H1 (cell line): ENCODE results near the gene ERC1. TPM values are rescaled to one million over a fixed set of nuclear protein-coding genes. Genes with fewer than 3 reads are reported as not detected.

Source experiments
- BCL11A ChIP-seq, 2 experiments: IDR thresholded peaks; one replicate each; pipeline ENCODE4 v1.6.1; 2011; ENCODE audit warnings: low read depth in 2 of 2, low read length in 2 of 2, mild to moderate bottlenecking in 2 of 2
- MAFK ChIP-seq: IDR thresholded peaks from 2 replicates; pipeline ENCODE4 v1.6.1; 2012; ENCODE audit warnings: low read depth, mild to moderate bottlenecking, improper control_type of control experiment, low read length
- TCF12 ChIP-seq: IDR thresholded peaks from 2 replicates; pipeline ENCODE4 v1.6.1; 2011; ENCODE audit warnings: low read depth, mild to moderate bottlenecking, low read length
- TEAD4 ChIP-seq: IDR thresholded peaks from 2 replicates; pipeline ENCODE4 v1.6.1; 2012; ENCODE audit warnings: low read depth, low read length, inconsistent platforms, mixed read lengths
- polyA plus RNA-seq, 7 experiments: library from polyadenylated mRNA; depleted of rRNA in 3 of 7; stranded (reverse) in 5 of 7; unstranded in 2 of 7; fragments of >200 nt in 5 of 7; fragments of 200-250 nt in 2 of 7; gene quantifications; 1 replicate in 5 of 7; 2 replicates in 1 of 7; 4 replicates in 1 of 7; pipeline versions ENCODE4 v1.2.1 to v1.2.3, GENCODE V29; 2011 to 2013; ENCODE audit warnings: missing spikeins in 2 of 7, mixed read lengths in 2 of 7
- total RNA-seq: library from RNA; stranded (reverse); fragmentation: NEBNext Ultra II Directional; extraction: Animal tissue kit (Norgen Biotek cat#: 25700); gene quantifications from 2 replicates; pipeline ENCODE4 v1.2.1, GENCODE V29; 2021
- TF ChIP-seq, protein P1 (sequence below): IDR thresholded peaks from 2 replicates; pipeline ENCODE4 v1.6.1; 2012; ENCODE audit warnings: low read length, inconsistent platforms

The ERC1 gene
- total and polyA plus RNA-seq, 2 of the 8 experiments (the other 6 are each of a cell fraction or from before 2014, with no cell fraction given): 7.8 to 45.7 TPM

GRCh38 chr12:1170411-1170810 is 179.4 kb downstream of the ERC1 start (continued):
- TF ChIP-seq TCF12: no peak
- TF ChIP-seq TEAD4: no peak
- TF ChIP-seq, protein P1, sequence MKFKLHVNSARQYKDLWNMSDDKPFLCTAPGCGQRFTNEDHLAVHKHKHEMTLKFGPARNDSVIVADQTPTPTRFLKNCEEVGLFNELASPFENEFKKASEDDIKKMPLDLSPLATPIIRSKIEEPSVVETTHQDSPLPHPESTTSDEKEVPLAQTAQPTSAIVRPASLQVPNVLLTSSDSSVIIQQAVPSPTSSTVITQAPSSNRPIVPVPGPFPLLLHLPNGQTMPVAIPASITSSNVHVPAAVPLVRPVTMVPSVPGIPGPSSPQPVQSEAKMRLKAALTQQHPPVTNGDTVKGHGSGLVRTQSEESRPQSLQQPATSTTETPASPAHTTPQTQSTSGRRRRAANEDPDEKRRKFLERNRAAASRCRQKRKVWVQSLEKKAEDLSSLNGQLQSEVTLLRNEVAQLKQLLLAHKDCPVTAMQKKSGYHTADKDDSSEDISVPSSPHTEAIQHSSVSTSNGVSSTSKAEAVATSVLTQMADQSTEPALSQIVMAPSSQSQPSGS: no peak
- no peak for TF ChIP-seq BCL11A (IDR thresholded peaks at IDR 0.05; ENCODE audit: low read depth in 2 of 2, low read length in 2 of 2)
- no peak for TF ChIP-seq MAFK
- TF ChIP-seq, all 59 proteins: peak for 0
